Stimulated activated CD4-positive, alpha-beta T cell treated with anti-CD3 and anti-CD28 coated beads, Interleukin-1b, Interleukin-23, amount 100 ng/mL, for 48 hours (primary cell): Measurements from ENCODE around the gene PMFBP1.

Experiments used
- DNase-seq: peaks from one replicate; pipeline ENCODE4 v3.0.0-alpha.2; 2020

Gene PMFBP1

DNA sequence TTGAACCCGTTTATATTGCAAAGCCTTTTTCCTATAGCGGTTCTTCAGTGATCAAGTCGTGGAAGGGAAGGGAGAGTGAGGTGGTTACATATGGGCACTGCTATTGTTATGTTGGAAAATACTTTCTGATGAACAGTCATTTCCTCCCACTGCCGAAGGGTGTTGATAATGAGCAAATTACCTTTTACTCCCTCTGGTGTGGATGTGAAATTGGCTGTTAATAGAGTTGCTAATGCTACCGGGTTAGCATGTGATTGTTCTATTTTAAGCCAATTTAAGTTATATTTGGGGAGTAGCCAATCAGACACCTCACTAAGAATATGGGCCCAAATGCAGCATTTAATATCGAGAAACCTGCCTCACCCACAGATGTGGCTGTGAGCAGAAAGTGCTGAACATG is 15.6 kb upstream of the PMFBP1 start:
- DNase-seq, result no peak

DNA sequence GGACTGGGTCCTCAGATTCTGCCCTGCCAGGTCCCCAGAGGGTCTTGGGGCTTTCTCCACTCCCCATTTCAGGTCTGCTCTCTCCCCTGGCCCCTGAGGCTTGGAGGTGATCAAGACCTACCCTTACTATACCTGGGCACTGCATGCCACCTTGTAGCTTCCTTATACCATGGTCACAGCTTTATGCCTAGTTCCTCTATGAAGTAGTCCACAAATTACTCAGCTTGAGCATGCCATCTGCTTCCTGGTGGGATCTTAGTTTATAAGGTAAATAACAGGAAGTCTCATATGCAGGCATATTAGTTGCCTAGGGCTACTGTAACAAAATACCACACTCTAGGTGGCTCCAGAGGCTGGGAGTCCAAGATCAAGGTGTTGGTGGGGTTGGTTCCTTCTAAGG is 11.0 kb upstream of the PMFBP1 start:
- no peak for DNase-seq

DNA sequence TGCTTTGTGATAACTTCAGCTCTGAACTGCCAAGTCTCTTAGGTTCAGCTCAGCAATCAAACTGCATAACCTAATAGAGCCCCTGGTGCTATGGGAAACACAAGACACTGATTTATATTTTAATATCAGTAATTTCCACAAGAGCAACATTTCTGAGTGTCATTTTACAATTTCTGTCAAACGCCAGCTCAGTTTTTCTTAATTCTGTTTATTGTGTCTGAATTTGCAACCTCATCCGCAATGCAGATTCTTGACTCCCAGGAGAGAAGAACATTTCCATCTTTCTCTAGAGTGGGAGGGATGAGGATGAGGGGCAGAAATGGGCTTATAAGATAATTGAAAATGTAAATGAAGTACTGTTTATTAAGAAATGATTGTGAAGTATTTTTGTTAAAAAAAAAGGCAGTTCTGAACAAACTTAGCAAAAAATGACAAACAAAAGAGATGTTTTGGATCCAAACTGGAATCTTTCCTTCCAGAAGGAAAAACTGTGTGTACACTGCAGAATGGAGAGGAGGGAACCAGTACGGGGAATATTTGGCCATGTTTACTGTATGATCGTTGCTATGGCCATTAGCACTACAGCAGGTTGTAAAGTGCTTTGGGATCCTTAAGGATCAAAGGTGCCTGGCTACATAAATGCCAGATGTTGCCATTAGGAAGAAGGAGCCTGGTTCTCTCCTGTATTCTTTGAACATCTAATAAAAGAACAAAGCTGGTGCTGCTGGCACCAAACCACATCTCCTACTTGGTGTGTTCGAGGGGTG is 7.4 kb upstream of the PMFBP1 start:
- no peak for DNase-seq

DNA sequence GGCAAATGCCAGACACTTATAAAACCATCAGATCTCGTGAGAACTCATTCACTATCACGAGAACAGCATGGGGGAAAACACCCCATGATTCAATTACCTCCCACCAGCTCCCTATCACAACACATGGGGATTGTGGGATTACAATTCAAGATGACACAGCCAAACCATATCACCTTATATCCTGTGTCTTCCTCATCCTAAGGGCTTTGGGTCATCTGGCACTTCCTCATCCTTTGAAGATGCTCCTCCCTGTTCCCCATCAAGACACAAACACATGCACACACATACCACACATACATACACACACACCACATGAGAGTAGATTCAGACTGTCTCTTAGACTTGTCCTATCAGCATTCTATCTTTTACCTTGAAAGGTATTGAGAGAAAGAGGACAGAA is 2.8 kb upstream of the PMFBP1 start:
- DNase-seq, result no peak

DNA sequence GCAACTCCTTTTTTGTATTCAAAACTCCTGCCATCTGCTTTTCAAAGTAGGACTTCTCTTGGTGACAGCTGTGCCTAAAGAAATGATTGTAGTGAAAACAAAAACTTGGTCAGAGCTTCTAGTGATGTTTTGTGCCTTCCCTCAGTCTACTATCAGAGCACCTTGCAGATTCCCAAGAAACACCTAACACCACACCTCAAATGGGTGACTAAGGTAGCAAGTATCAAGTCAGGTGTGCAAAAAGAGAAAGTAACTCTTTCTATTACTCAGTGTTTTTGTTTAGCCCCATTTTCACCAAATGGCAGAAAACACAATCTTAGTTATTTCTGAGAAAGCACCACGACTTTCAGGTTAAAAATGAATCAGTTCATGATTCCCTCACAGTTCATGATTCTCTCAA is 2.0 kb upstream of the PMFBP1 start:
- DNase-seq, result no peak

DNA sequence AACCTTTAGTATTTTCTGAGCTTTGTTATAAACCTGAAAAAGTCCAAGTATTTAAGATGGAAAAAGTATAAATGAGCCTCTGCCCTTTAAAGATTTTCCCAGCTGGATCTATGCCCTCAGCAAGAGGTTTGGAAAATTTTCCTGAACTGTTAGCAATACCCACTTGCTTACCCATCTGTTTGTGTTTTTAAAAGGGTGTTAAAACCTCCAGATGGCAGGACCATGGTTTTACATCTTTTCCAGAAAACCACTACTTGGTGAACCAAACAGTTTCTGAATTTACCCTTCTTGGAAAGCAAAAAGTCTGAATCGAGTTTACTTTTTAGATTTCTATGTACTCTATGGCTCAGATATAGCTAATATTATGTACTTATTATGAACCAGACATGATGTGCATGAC is 719 bp downstream of the PMFBP1 start:
- DNase-seq, result no peak

DNA sequence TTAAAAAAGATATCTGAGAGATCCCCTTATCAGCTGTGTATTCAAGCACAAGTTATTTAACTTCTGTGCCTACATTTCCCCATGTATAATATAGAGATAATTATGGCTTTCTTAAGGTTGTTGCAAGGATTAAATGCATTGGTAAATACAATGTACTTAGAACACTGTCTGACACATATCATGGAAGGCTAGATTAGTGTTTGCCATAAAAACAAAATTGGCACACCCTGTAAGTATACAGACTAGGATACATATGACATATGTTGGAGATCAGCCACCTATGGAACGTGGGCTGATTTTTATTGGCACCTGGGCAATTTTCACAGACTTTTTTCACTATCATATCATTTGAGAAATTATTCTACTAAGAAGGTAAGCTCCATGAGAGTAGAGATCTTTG is 2.2 kb downstream of the PMFBP1 start:
- no peak for DNase-seq

DNA sequence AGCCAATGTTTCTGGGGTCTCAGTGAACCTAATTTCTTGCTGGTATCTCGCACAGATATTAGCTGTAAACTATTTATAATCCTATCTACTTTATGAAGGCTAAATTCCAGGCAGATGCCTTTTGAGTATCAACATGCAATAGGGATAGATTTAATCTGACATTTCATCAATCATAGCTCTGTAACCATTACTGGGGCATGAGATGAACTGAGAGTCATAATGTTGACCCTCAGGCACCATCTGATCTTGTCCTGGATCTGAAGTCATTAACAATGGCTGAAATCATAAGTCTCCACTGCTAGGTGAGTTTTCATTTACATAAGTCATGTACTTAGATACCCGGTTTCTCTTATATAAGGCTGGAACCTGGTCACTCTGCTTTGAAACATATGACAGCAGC is 3.6 kb downstream of the PMFBP1 start:
- no peak for DNase-seq

DNA sequence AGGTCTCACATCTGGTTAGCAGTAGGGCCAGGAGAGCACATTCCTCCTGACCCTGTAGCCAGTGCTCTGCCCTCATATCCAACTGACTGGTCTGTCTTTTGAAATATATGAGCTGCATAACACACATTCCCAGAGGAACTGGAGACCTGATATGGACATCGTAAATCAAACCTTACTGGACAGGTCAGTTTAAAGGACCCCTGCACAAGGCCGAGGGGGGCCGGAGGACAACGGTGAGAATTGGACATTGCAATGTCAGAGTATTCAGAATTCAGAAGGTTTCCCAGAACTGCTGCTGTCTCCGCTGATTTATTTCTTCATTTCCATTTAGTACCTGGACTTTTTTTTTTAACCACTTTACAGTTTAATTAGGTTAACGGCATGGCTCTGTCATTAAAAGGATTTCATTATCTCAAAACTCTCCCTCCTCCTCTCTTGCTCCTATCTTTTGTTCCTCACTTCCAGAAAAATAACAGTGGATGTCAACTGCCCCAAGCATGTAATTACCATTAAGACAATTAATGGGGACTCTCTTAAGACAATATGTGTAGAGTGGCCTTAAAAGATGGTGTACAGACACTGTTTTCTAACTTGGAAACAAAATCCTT is 4.9 kb downstream of the PMFBP1 start:
- no peak for DNase-seq

DNA sequence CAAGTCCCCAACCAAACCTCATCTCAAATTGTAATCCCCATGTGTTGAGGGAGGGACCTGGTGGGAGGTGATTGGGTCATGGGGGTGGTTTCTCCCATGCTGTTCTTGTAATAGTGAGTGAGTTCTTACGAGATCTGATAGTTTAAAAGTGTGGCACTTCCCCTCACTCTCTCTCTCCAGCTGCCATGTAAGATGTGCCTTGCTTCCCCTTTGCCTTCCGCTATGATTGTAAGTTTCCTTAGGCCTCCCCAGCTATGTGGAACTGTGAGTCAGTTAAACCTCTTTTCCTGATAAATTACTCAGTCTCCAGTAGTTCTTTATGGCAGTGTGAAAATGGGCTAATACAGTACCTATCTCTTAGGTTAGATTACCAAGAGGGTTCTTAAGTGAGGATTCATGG is 5.8 kb downstream of the PMFBP1 start:
- DNase-seq, result no peak

DNA sequence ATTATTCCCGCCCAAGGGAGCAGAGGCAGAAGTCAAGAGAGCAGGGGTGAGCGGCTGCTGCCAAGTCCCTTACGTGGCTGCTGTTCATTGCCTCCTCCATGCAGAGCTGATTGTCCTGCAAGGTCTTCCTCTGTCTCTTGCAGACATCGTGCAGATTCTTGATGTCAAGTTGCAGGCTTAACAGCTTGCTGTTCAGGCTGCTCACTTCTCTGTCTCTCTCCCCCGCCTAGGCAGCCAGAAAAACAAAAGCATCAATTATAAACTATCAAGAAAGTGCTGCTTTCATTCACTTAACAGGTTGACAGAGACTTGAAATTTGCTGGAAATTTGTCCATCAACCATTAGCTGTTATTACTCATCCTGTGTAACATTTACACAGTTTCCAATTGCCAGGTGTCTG is 7.3 kb downstream of the PMFBP1 start:
- no peak for DNase-seq

DNA sequence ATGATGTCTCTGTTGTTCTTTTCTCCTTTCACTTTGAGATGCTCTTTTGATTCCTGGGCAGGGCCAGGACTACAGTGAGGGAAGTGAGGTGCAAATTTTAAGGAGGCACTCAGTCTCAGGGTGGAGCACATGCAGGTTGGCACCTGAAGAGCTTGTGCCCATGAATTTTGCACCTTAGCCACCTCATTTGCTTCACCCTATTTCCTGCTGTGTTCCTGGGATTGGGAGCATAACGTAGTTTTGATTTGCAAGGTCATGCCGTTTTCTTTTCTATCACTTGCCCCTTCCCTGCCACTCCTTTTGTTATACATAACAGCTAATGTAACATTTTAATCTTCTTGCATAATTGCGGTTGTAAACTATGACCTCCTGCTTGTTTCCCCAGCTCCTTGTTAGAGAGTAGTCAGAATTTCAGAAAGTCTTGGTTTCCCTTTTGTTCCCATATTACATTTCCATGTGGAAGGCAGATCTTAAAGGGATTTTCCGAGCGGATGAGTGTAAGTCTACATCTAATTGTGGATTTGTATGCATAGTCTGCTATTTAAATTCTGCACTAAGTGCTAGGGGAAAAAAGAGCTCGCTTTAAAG is 9.8 kb downstream of the PMFBP1 start:
- DNase-seq, result no peak

DNA sequence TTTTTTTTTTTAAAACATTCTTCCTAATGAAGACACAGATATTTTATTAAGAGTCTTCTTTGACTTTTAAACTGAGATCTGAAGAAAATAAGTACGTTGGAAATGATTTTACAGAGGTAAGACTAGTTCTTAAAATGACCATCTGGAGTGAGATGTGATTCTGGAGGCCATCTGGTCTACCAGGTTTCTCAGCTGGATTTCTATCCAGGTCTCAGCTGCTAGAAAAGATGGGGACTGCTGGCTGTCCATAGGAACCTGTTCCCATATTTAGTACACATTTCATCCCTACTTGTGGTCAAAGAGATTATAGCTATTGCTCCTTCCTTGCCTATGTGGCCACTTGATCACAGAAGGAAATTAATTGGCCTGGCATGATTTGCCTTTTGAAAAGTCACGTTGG is 12.2 kb downstream of the PMFBP1 start:
- no peak for DNase-seq

DNA sequence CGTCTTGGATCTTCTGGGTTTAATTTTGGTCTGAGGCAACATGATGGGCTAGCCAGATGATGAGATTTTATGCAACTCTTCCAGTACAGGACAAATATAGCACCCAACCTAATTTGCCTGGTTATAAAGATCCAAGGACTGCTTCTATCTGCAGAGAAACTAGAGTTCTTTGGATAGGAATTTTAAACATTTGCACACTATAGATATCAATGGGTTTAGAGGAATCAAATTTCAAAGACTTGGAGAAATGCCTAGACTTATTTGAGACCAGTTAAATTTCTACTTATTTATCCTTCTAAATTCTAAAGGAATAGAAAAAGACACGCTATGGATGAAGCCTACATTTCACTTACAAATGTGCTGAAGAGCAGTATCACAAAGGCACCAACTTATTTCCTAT is 12.6 kb downstream of the PMFBP1 start:
- DNase-seq, result no peak

DNA sequence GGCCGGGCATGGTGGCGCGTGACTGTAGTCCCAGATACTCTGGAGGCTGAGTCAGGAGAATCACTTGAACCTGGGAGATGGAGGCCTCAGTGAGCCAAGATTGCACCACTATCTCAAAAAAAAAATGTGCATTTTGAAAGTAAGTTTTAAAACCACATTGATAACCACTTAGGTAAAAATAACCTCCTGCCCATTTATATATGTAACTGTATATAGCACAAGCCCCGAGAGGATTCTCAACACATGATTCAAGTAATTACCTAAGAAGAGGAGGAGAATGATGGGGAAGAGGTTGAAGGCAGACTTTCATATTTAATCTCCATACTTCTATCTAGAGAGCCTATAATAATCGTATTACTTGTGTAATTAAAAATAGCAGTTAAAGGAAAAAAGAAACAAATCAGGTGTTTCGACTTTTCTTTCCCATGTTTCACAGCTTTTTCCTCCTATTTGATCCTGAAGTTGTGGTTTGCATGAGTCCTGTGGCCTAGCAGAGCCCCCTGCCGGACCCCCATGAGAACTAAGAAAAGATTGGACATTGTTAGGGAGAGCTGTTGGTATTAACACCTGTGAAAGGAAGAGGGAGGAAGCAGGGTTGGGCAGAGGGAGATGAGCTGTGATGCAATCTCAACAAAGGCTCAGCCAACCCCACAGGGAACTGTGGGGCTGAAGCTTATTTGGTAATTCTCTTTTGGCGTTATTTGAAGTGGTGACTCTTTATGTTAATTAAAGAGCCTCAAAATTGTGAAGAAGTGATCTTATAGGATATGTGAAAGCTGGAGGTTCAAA is 22.1 kb downstream of the PMFBP1 start:
- DNase-seq, result no peak

DNA sequence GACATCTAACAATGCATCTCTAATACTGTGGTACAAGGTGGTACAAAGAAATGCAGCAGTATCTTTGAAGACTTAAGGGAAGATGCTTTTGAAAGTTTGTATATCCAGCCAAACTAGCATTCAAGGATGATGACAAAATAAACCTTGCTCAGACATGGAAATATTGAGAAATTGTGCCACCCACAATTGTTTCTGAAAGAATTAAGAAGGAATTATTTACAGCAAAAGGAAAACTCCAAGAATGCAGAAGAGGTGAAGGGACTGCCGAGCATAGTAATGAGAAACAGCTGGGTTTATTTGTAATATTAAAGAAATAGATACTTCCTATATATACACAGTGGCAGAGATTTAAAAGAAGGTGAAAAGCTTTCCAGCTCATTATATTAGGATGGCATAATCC is 29.5 kb downstream of the PMFBP1 start:
- DNase-seq, result no peak

DNA sequence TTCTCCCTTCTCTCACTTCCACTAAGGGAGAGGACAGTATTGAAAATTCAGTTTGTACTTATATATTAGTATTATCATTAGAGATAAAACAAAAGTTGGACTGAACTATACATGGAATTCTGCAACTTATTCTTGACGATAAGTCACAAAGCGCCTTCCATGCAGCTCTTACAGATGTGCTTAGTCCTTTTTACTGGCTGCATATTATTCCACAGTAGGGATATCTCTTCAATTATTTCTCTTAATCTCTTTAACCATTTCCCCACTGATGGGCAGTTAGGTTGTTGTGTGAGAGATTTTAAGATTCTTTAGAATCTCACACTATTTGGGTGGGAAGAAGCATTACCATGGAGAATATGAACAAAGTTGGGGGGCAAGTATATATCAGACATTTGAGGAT is 32.0 kb downstream of the PMFBP1 start:
- no peak for DNase-seq

DNA sequence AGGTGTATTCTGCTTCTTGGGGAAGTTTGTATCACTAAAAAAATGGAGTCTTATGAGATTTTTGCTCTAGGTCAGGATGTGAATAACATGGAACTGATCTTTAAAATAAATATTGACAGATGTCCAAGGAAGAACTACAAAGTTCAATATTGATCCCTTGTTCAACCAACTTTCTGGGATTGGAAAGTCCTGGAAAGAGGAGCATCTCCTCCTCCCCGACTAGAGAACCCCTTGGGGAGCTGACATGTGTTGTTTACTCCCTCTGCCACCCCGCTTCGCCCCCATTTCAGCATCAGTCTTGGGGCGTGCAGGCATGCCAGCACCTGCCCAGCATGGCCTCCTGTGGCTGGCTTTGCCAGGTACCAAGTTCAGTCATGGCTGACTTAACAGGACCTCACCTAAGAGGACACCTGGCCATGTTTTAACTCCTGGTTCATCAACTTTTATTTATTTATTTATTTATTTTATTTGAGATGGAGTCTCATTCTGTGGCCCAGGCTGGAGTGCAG is 33.8 kb downstream of the PMFBP1 start:
- no peak for DNase-seq

DNA sequence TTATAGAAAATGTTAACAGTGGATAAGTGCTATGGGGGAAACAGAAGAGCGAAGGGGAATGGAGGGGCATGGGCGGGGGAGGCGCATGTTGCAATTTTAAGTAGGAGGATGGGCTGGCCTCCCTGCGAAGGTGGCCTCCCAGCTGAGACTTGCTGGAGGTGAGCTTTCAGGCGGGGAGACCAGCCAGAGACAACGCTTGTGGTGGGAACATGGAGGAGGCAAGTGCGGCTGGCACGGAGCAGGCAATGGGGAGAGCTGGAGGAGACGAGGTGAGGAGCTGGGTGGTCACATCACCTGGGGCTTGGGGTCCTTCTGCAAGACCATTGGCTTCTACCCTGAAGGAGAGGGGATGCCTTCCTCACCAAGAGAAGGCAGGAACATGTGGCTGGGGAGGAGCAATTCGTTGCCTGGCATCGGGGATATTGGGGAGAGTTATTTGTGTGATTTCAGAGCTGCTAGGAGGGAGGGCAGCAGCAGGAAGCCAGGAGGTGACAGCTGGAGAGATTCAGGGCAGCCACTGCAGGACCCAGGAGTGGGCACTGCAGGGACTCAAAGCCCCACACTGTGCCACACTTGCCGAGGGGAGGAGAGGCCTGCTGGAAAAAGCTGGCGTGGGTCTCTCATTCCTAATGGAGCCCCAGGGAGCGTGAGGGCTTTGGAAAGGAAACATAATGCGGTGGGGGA is 34.4 kb downstream of the PMFBP1 start:
- no peak for DNase-seq

DNA sequence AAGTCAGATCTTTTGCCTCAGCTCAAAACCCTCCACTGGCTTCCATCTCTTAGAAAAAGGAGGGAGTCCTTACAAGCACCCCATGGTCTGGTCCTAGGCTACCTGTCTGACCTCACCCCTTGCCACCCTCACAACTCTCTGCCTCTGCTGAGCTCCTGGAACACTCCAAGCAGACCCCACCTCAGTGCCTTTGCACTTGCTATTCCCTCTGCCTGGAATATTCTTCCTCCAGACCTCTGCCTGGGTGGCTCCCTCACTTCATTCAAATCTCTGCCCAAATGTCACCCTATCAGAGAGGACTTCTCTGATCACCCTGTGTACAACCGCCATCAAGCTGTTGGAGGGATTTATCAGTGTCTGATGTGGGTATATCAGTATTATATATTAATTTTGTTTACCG is 37.4 kb downstream of the PMFBP1 start:
- DNase-seq, result no peak

DNA sequence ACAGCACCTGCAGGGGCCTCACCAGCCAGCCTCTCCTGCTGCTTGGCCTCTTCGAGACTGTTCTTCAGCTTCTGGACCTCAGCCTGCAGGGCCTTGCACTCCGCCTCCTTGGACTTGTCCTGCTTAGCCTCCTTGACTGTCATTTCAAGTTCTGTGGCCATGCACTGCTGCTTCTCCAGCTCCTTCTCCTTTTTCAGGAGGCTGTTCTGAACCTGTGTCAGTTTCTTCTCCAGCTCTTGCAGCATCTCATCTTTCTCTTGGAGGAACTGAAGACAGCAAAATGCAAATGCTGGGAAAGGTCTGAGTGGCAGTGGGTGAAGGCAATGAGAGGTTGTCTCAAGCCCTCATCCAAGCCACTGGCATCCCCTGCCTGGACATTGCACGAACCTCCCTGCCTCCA is 39.2 kb downstream of the PMFBP1 start:
- DNase-seq, result no peak

DNA sequence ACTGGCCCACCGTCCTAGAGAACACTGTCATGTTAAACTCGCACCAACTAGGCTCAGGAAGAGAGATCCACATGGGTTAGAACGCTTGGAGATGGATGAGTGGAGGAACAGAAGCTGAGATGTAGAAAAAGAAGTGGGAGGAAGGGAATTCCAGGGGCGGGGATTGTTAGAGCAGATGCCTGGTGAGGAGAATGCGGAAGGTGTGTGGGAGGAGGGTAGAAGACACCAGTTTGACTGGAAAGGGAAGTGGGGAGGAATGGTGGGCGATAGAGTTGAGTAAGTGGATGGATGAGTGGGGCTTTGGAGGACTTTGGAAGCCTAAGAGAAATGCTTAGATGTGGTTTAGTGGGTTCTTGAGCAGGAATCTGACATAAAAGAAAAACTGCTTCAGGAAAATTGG is 40.9 kb downstream of the PMFBP1 start:
- DNase-seq, result no peak
